CD4-positive, alpha-beta T cell (primary cell): ENCODE results near the gene MITF. TPM values are rescaled to one million over a fixed set of nuclear protein-coding genes. Genes with fewer than 3 reads are reported as not detected.

Experiments used
- ATAC-seq: fragments of 200-7000 bp; cut with Tn5 transposase; one replicate; pipeline ENCODE4 v1.10.0; 2022; ENCODE audit warnings: mild to moderate bottlenecking; ENCODE audit not compliant: poor library complexity
- CTCF ChIA-PET: fragments of 350-600 bp; sonication (Branson Sonifier 250); formaldehyde crosslinking; loops from one replicate; lab custom pipeline; 2021; ENCODE audit warnings: antibody characterized with exemption, inconsistent platforms; lab: Charles Lee
- POLR2A ChIA-PET: fragments of 350-600 bp; sonication (Branson Sonifier 250); formaldehyde crosslinking; loops from one replicate; lab custom pipeline; 2021; ENCODE audit warnings: antibody characterized with exemption, inconsistent platforms; lab: Charles Lee
- DNase-seq, 14 experiments: peaks; one replicate each; pipeline ENCODE4 v3.0.0-alpha.2; 2013 to 2020; ENCODE audit warnings: mixed read lengths in 2 of 14
- H3K27ac ChIP-seq, 2 donors: one replicate each; pipeline versions ENCODE4 v1.5.1 to v1.7.0; 2013; ENCODE audit warnings: low read length in 2 of 2, low read depth in 1 of 2, mild to moderate bottlenecking in 1 of 2
- H3K27me3 ChIP-seq, 2 experiments: 1 replicate in 1 of 2; 2 replicates in 1 of 2; pipeline versions ENCODE4 v1.6.1 to v1.7.0; 2013; ENCODE audit warnings: low read length in 2 of 2, control low read depth in 1 of 2, mild to moderate bottlenecking in 1 of 2, moderate library complexity in 1 of 2; ENCODE audit not compliant: insufficient read depth in 2 of 2, control insufficient read depth in 1 of 2
- H3K36me3 ChIP-seq: one replicate; pipeline ENCODE4 v1.6.1; 2013; ENCODE audit warnings: low read length, control low read depth; ENCODE audit not compliant: insufficient read depth
- H3K4me1 ChIP-seq: one replicate; pipeline ENCODE4 v1.6.1; 2013; ENCODE audit warnings: low read length, control low read depth; ENCODE audit not compliant: insufficient read depth
- H3K4me3 ChIP-seq: one replicate; pipeline ENCODE4 v1.5.1; 2013; ENCODE audit warnings: mild to moderate bottlenecking, low read length, moderate library complexity
- H3K9me3 ChIP-seq, 2 experiments: 1 replicate in 1 of 2; 2 replicates in 1 of 2; pipeline versions ENCODE4 v1.6.1 to v1.7.0; 2013; ENCODE audit warnings: low read length in 2 of 2, mild to moderate bottlenecking in 2 of 2, control low read depth in 1 of 2, moderate library complexity in 1 of 2; ENCODE audit not compliant: control insufficient read depth in 1 of 2, insufficient read depth in 1 of 2
- H3K27ac Mint-ChIP-seq: one replicate; pipeline ENCODE4 v1.8.0; 2020; ENCODE audit warnings: mixed read lengths
- H3K27me3 Mint-ChIP-seq: one replicate; pipeline ENCODE4 v1.8.0; 2021; ENCODE audit warnings: mixed read lengths
- H3K36me3 Mint-ChIP-seq: one replicate; pipeline ENCODE4 v1.8.0; 2021; ENCODE audit warnings: low read depth, mixed read lengths
- H3K4me1 Mint-ChIP-seq: one replicate; pipeline ENCODE4 v1.8.0; 2021; ENCODE audit warnings: low read depth, mixed read lengths
- H3K4me3 Mint-ChIP-seq: one replicate; pipeline ENCODE4 v1.8.0; 2020; ENCODE audit warnings: mild to moderate bottlenecking, mixed read lengths
- H3K9me3 Mint-ChIP-seq: one replicate; pipeline ENCODE4 v1.8.0; 2020; ENCODE audit warnings: mixed read lengths
- CTCF ChIP-seq: fragments of 200-600 bp; IDR thresholded peaks from one replicate; pipeline ENCODE4 v1.8.0; 2022; ENCODE audit warnings: antibody characterized with exemption, mild to moderate bottlenecking
- intact Hi-C, 2 experiments: fragments of 100-400 bp; cut with DNase I in 1 of 2; cut with micrococcal nuclease in 1 of 2; formaldehyde crosslinking; loops; one replicate each; pipeline versions ENCODE4 v1.15.1 to v1.9.0; 2023 to 2025; cut with DNase I, micrococcal nuclease
- total RNA-seq, 174 experiments: library from RNA in 2 of 174; stranded (reverse) in 2 of 174; gene quantifications; one replicate each; pipeline ENCODE4 v1.2.3 and lab custom pipeline; 2021 to 2026

Gene MITF
- total RNA-seq, 2 experiments from 2014 or later, result not detected

- no peak overlapping the region for H3K4me3 Mint-ChIP-seq
- no peak overlapping the region for H3K27ac Mint-ChIP-seq
- POLR2A ChIA-PET, result no interaction called here
- intact Hi-C loops, result no loop called here
- no peaks in the 10 kb centered on the region for H3K36me3 ChIP-seq
- no peaks in the 10 kb centered on the region for H3K4me1 ChIP-seq
- no peak for TF ChIP-seq CTCF
- no peaks in the 10 kb centered on the region for H3K27me3 ChIP-seq
- H3K4me3 ChIP-seq, result no peak overlapping the region
- peaks cover 9% of the 10 kb centered on the region for H3K9me3 Mint-ChIP-seq
- CTCF ChIA-PET, result no interaction called here
- H3K27ac ChIP-seq, result no peak overlapping the region
- H3K4me1 Mint-ChIP-seq, result no peaks in the 10 kb centered on the region
- peaks cover 0 to 6% of the 10 kb centered on the region in 2 experiments for H3K9me3 ChIP-seq
- peaks cover 5% of the 10 kb centered on the region for H3K27me3 Mint-ChIP-seq
- no peaks in the 10 kb centered on the region for H3K36me3 Mint-ChIP-seq
- ATAC-seq, result no peak
- DNase-seq, result no peak
These were observed 38.3 kb upstream of the MITF start for GRCh38 chr3:69700949-69701348.

- intact Hi-C loops, result no loop called here
- ChIA-PET CTCF (no interaction called here), POLR2A (no interaction called here)
These were observed 28.9 kb upstream of the MITF start for GRCh38 chr3:69710153-69710977.

GRCh38 chr3:69712269-69712668, 27.0 kb upstream of the MITF start:
- H3K27me3 ChIP-seq, result no peaks in the 10 kb centered on the region
- no peak overlapping the region for H3K27ac ChIP-seq
- H3K4me1 ChIP-seq, result no peaks in the 10 kb centered on the region
- ChIA-PET CTCF (no interaction called here), POLR2A (no interaction called here)
- intact Hi-C loops, result no loop called here
- Mint-ChIP-seq H3K36me3 (no peaks in the 10 kb centered on the region), H3K27ac (no peak overlapping the region), H3K4me3 (no peak overlapping the region), H3K9me3 (peaks cover 8% of the 10 kb centered on the region), H3K27me3 (peaks cover 3% of the 10 kb centered on the region), H3K4me1 (no peaks in the 10 kb centered on the region)
- ATAC-seq (no peak), DNase-seq (no peak)
- TF ChIP-seq CTCF, result no peak
- peaks cover 0 to 4% of the 10 kb centered on the region in 2 experiments for H3K9me3 ChIP-seq
- H3K36me3 ChIP-seq, result no peaks in the 10 kb centered on the region
- no peak overlapping the region for H3K4me3 ChIP-seq

More at GRCh38 chr3:69710153-69710977, 28.9 kb upstream of the MITF start:
- Histone ChIP-seq H3K27me3 (no peaks in the 10 kb centered on the region), H3K27ac (no peak overlapping the region), H3K36me3 (no peaks in the 10 kb centered on the region), H3K9me3 (peaks cover 0 to 4% of the 10 kb centered on the region in 2 experiments), H3K4me3 (no peak overlapping the region), H3K4me1 (no peaks in the 10 kb centered on the region)
- no peaks in the 10 kb centered on the region for H3K36me3 Mint-ChIP-seq
- H3K9me3 Mint-ChIP-seq, result peaks cover 8% of the 10 kb centered on the region
- ATAC-seq (no peak), DNase-seq (no peak)
- peaks cover 5% of the 10 kb centered on the region for H3K27me3 Mint-ChIP-seq
- no peaks in the 10 kb centered on the region for H3K4me1 Mint-ChIP-seq
- no peak overlapping the region for H3K4me3 Mint-ChIP-seq
- H3K27ac Mint-ChIP-seq, result no peak overlapping the region
- TF ChIP-seq CTCF, result no peak
